ENCODE results near the gene CCL21. TPM values are rescaled to one million over a fixed set of nuclear protein-coding genes. Genes with fewer than 3 reads are reported as not detected.

CCL21 gene
- total RNA-seq, 1 donor from 2014 or later = not detected

DNA sequence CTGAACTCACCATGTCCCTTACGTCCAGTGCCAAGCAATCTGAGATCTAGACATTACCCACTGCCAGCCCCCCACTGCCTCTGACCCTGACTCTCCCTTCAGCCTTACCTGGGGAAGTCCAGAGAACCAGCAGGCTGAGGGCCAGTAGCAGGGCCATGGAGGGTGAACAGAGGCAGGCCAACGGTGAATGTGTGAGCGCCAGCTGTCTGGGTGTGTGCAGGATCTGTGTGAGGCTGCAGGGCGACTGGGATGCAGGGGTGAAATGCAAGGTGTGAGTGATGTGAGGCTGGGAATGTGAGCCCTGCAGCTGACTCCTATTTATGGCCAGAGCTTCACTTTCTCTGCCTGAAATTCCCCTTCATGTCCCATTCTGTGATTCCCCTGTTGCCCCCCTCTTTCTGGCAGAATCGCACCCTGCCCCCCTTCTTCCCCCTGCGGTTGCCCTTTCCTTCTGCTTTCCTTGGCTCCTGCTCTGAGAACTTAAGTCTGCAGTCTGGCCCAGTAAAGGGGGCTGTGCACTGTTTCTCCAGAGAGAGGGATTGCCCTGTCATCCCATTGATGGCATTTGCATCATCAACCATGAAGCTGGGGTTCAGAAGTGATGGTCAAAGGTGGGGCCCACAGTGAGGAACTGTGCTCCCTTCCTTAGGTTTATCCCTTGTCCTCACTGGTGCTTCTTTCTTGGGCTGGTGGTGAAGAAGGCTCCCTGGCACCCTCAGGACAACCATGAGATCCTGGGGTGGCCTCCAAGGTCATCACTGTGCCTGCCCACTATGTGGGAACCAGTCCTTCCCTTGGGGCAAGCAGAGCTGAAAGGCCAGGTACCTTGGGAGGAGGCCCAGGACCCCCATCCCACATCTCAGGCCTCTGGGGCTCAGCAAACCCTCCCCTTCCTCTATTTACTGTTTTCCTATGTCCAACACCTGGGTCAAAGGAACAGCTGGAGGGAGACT lies 18.7 kb downstream of the CCL21 start, which contains the start of gene CCL19:
Gene CCL19, minus strand, starts transcription at position 294 of the 953 bp plus-strand sequence. Its CDS starts 137 bp downstream, at position 157.
- Mint-ChIP-seq H3K4me3 (ENCODE audit: low read depth) (no peak within 1 kb of the TSS), H3K27me3 (no peaks in the 10 kb centered on the region), H3K4me1 (ENCODE audit: low read depth) (peaks cover 18% of the 10 kb centered on the region), H3K9me3 (ENCODE audit: low read depth) (no peaks in the 10 kb centered on the region), H3K27ac (no peak within 1 kb of the TSS), H3K36me3 (ENCODE audit: insufficient read depth) (no peaks in the 10 kb centered on the region)
- DNase-seq (ENCODE audit: low spot score, unreplicated experiment) = no peak
- TF ChIP-seq, protein P1, sequence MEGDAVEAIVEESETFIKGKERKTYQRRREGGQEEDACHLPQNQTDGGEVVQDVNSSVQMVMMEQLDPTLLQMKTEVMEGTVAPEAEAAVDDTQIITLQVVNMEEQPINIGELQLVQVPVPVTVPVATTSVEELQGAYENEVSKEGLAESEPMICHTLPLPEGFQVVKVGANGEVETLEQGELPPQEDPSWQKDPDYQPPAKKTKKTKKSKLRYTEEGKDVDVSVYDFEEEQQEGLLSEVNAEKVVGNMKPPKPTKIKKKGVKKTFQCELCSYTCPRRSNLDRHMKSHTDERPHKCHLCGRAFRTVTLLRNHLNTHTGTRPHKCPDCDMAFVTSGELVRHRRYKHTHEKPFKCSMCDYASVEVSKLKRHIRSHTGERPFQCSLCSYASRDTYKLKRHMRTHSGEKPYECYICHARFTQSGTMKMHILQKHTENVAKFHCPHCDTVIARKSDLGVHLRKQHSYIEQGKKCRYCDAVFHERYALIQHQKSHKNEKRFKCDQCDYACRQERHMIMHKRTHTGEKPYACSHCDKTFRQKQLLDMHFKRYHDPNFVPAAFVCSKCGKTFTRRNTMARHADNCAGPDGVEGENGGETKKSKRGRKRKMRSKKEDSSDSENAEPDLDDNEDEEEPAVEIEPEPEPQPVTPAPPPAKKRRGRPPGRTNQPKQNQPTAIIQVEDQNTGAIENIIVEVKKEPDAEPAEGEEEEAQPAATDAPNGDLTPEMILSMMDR (IDR thresholded peaks at IDR 0.05; ENCODE audit: unreplicated experiment) = no peak

DNA sequence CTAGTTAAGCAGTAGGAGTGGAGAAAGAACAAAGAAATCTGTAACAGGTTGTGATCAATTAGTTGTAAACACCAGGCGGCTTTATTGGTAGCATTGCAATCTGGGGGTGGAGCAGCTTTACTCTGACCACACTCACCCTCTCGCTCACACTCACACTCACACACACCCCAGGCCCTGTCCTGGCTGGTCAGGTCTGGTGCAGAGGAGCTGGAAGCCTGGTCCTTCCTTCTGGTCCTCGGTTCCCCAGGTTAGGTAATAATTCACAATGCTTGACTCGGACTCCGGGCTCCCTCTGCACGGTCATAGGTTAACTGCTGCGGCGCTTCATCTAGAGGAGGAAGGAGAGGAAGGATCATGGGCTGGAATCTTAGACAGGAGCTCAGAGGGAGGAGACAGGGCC lies 20.4 kb downstream of the CCL21 start:
- Mint-ChIP-seq H3K36me3 (ENCODE audit: insufficient read depth) (no peaks in the 10 kb centered on the region), H3K4me3 (ENCODE audit: low read depth) (no peak overlapping the region)

DNA sequence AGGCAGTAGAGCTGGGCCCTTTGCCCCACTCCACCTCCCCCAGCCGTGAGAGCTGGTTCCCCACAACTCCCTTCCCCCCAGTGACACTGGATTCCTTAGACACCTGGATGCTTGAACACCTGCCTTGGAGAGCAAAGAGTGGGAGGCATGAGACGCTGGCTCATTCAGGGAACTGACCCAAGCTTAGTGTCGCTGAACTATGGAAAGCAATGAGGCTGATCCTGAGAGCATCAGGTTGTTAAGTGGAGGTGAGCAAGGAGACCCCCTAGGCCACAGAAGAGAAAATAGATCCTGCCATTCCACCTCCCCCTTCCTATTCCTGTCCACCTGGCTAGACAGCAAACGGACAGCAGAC lies 20.8 kb downstream of the CCL21 start:
- H3K36me3 Mint-ChIP-seq (ENCODE audit: insufficient read depth) = no peaks in the 10 kb centered on the region
- H3K27me3 Mint-ChIP-seq = no peaks in the 10 kb centered on the region
- H3K9me3 Mint-ChIP-seq (ENCODE audit: low read depth) = no peaks in the 10 kb centered on the region
- TF ChIP-seq, protein P1 (IDR thresholded peaks at IDR 0.05; ENCODE audit: unreplicated experiment) = no peak
- peaks cover 18% of the 10 kb centered on the region for H3K4me1 Mint-ChIP-seq (ENCODE audit: low read depth)
- no peak overlapping the region for H3K4me3 Mint-ChIP-seq (ENCODE audit: low read depth)
- no peak for DNase-seq (ENCODE audit: low spot score, unreplicated experiment)
- peak overlapping the region; percentile 70 for H3K27ac Mint-ChIP-seq

More for the DNA sequence above, 20.4 kb downstream of the CCL21 start:
- peaks cover 18% of the 10 kb centered on the region for H3K4me1 Mint-ChIP-seq (ENCODE audit: low read depth)
- H3K9me3 Mint-ChIP-seq (ENCODE audit: low read depth) = no peaks in the 10 kb centered on the region
- TF ChIP-seq, protein P1 (IDR thresholded peaks at IDR 0.05; ENCODE audit: unreplicated experiment) = no peak
- peak overlapping the region; percentile 70 for H3K27ac Mint-ChIP-seq
- DNase-seq (ENCODE audit: low spot score, unreplicated experiment) = no peak
- no peaks in the 10 kb centered on the region for H3K27me3 Mint-ChIP-seq

DNA sequence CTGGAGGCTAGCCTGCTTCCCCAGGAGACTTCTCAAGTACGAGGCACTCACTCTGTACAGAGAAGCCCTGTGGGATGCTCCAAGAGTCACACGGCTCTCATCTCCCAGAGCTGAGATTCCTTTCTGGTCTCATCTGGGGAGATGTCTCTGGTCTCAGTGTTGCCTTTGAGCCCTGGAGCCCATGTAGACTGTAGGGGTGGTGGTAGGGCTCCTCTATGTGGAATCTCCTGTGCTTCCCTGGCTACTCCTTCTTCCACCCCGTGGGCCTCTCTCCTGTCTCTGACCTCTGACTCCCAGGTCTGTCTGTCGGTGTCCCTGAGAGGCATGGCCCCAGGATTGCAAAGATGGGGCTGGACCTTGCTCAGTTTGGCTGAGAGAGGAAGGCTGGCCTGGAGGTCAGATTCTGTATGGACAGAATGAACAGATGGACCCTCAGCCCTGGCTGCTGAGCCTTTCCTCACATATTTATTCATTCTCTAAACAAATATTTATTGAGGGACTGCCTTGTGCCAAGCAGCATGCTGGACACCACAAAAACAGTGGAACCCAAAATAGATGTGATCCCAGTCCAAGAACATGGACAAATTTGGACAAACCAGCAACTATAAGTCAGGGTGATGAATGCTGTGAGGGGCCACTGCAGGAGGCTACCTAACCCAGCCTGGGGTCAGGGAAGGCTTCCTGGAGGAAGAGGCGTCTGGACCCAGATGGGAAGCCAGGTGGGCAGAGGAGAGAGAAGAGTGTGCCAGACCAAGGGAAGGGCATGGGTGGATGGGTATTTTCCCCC lies 21.4 kb downstream of the CCL21 start:
- no peak overlapping the region for H3K4me3 Mint-ChIP-seq (ENCODE audit: low read depth)
- H3K4me1 Mint-ChIP-seq (ENCODE audit: low read depth) = peaks cover 18% of the 10 kb centered on the region
- H3K9me3 Mint-ChIP-seq (ENCODE audit: low read depth) = no peaks in the 10 kb centered on the region
- TF ChIP-seq, protein P1 (IDR thresholded peaks at IDR 0.05; ENCODE audit: unreplicated experiment) = no peak
- H3K27ac Mint-ChIP-seq = peak overlapping the region; percentile 77
- no peaks in the 10 kb centered on the region for H3K36me3 Mint-ChIP-seq (ENCODE audit: insufficient read depth)
- DNase-seq (ENCODE audit: low spot score, unreplicated experiment) = no peak
- H3K27me3 Mint-ChIP-seq = no peaks in the 10 kb centered on the region
